ENCODE data around the gene NR1D1. TPM values are rescaled to one million over a fixed set of nuclear protein-coding genes. Genes with fewer than 3 reads are reported as not detected.

The NR1D1 gene
- 8.5 to 11.8 TPM (median 10.9 TPM) in 5 replicates for total RNA-seq (2022; extraction: Qiagen RNA extraction)

GRCh38 chr17:40100419-40100668 lies at the start of gene NR1D1:
TSS of gene NR1D1 (minus strand) at chr17:40100589. CDS start at chr17:40100094, 495 bp downstream.

DNA sequence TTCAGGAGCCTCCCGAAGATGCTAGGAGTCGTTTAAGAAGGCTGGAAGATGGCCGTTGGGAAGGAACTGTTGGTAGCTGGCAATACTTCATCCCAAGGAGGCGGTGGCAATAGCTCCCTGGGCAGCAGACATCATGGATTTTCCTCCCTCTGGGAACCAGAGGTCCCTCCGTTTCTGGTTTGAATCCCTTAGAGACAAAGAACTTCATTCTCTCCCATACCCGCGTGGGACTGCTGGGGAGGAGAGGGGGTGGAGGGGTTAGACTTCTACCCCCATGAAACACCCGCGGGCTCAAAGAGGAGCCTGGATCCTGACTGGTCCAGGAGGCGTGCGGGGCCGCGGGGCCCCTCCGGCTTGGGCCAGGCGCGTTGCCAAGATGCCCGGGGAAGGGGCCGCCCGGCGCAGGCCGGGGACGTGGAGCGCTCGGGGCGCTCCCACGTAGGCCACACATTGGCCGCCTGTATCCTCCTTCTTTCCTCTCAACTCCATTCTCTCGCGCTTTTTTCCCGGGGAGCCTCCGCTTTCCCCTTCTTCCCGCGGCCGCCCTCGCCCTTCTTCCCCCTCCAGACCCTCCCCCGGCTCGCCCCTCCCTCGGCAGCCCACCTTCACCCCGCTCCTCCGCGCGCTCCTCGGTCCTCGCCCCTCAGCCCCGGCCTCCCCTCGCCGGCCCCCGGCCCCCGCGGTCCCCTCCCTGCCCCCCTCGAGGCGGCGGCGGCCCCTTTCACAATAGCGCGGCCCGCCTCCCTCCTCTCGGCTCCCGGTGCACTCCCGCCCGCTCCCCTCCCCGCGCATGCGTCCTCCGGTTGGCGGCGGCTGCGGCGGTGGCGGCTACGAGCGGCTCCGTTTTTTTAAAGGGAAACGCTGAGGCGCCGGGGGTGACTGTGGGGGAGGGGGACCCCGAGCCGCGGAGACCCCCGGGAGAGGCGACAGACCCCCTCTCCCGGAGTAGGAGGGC lies 21.1 kb upstream of the NR1D1 start, which contains the start of gene MSL1:
TSS of gene MSL1 (plus strand) at position 791 of the 955 bp plus-strand sequence. CDS start 642 bp downstream, outside the sequence.

DNA sequence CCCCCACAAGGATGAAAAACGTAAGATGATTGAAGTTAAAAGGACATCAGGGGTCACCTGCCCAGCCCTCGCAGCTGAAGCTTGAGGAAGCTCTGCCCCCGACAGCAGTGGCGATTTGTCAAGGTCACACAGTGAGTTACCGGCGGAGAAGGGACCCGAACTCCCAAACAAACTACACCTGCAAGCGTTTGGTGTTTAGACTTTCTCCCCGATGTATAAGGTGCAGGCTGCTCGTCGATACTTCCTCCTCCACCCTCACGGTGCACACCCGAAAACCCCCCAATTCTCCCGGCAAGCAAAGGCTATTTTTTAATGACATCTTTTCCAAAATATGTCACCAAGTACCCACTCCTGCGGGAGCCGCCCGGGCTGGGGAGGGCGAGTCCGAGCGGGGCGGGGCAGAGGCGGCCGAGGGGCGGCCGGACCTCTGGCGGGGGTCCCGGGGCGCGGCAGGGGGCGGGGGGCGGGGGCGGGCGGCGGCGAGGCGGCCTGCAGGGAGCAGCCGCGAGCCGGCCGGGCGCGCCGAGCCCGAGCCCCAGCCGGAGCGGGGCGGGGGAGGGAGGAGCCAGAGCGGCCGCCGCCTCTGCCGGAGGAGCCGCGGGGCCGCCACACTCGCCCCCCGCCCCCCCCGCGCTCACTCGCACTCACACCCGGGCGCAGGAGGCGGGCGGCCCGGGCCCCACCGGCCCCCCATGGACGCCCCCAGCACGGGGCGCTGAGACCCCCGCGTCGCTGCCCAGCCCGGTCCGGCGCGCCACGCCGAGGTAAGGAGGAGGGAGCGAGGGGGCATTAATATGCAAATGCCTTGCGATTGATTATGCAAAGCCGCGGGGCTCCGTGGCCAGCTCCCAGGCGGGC lies 37.8 kb downstream of the NR1D1 start, which contains the start of gene THRA:
TSS of gene THRA (plus strand) at position 637 of the 858 bp plus-strand sequence. CDS start 11,524 bp downstream, outside the sequence.

Other genes starting within 250 kb of the NR1D1 start
- gene IKZF3, start 236.3 kb downstream of the NR1D1 start, total RNA-seq (2022; extraction: Qiagen RNA extraction), result not detected in 5 replicates
- not detected in 5 replicates for gene ZPBP2, start 232.4 kb downstream of the NR1D1 start, total RNA-seq (2022; extraction: Qiagen RNA extraction)
- 1.9 to 2.8 TPM (median 2.4 TPM) in 5 replicates for gene GSDMB, start 182.0 kb downstream of the NR1D1 start, total RNA-seq (2022; extraction: Qiagen RNA extraction)
- 30.9 to 48.5 TPM (median 42.9 TPM) in 5 replicates for gene ORMDL3, start 173.0 kb downstream of the NR1D1 start, total RNA-seq (2022; extraction: Qiagen RNA extraction)
- gene LRRC3C, start 172.9 kb downstream of the NR1D1 start, total RNA-seq (2022; extraction: Qiagen RNA extraction), result not detected in 5 replicates
- gene GSDMA, start 137.6 kb downstream of the NR1D1 start, total RNA-seq (2022; extraction: Qiagen RNA extraction), result not detected in 5 replicates
- 142 to 176 TPM (median 168 TPM) in 5 replicates for gene PSMD3, start 119.8 kb downstream of the NR1D1 start, total RNA-seq (2022; extraction: Qiagen RNA extraction)
- 0.06 to 0.30 TPM (median 0.20 TPM) in 4 of 5 replicates, not detected in the other for gene CSF3, start 85.1 kb downstream of the NR1D1 start, total RNA-seq (2022; extraction: Qiagen RNA extraction)
- 41.3 to 58.6 TPM (median 56.3 TPM) in 5 replicates for gene MED24, start 46.2 kb downstream of the NR1D1 start, total RNA-seq (2022; extraction: Qiagen RNA extraction)
- gene THRA, start 37.6 kb downstream of the NR1D1 start, total RNA-seq (2022; extraction: Qiagen RNA extraction), result 13.4 to 20.8 TPM (median 19.2 TPM) in 5 replicates
- 54.9 to 65.5 TPM (median 62.1 TPM) in 5 replicates for gene MSL1, start 21.4 kb upstream of the NR1D1 start, total RNA-seq (2022; extraction: Qiagen RNA extraction)
- gene CASC3, start 39.9 kb upstream of the NR1D1 start, total RNA-seq (2022; extraction: Qiagen RNA extraction), result 43.9 to 47.3 TPM (median 46.8 TPM) in 5 replicates
- 2.6 to 2.9 TPM (median 2.8 TPM) in 5 replicates for gene RAPGEFL1, start 76.9 kb upstream of the NR1D1 start, total RNA-seq (2022; extraction: Qiagen RNA extraction)
- 17.5 to 23.7 TPM (median 21.1 TPM) in 5 replicates for gene WIPF2, start 118.7 kb upstream of the NR1D1 start, total RNA-seq (2022; extraction: Qiagen RNA extraction)
- gene CDC6, start 187.3 kb upstream of the NR1D1 start, total RNA-seq (2022; extraction: Qiagen RNA extraction), result 50.1 to 58.7 TPM (median 53.6 TPM) in 5 replicates
- 35.0 to 47.0 TPM (median 36.8 TPM) in 5 replicates for gene RARA, start 208.6 kb upstream of the NR1D1 start, total RNA-seq (2022; extraction: Qiagen RNA extraction)

All from A549 treated with CORT108297 at 1 μM for 4 hours (cell line).